GM12873 (cell line): ENCODE results near the gene HEBP1.

Experiments used
- CTCF ChIP-seq: IDR thresholded peaks from 2 replicates; pipeline ENCODE4 v1.5.1; 2012; ENCODE audit warnings: low read depth, mild to moderate bottlenecking, moderate library complexity, low read length, control low read depth; ENCODE audit not compliant: insufficient read depth; ENCODE audit errors: missing control alignments

HEBP1 gene

GRCh38 chr12:12958886-12959285 lies 41.2 kb downstream of the HEBP1 start:
- no peak for TF ChIP-seq CTCF

GRCh38 chr12:12954878-12955625 lies 45.0 kb downstream of the HEBP1 start:
- TF ChIP-seq CTCF = no peak

DNA sequence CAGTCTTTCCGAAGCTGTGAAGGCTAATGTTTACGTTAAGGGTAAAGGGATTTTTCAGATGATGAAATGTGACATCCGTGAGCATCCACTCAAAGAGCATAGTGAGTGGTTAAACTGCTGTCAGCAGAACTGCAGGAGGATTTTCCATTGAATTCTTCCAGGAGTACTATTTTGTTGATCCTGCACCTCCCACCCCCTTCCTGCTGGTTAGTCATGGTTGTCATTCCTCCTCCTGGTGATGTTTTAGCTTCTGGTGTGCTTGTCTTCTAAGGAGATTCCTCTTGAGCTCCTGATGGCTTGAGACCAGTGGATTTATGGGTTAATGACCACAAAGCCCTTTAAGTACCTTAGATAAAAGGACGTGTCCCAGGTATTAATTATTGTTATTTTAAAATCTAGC lies 45.7 kb downstream of the HEBP1 start:
- TF ChIP-seq CTCF = no peak

DNA sequence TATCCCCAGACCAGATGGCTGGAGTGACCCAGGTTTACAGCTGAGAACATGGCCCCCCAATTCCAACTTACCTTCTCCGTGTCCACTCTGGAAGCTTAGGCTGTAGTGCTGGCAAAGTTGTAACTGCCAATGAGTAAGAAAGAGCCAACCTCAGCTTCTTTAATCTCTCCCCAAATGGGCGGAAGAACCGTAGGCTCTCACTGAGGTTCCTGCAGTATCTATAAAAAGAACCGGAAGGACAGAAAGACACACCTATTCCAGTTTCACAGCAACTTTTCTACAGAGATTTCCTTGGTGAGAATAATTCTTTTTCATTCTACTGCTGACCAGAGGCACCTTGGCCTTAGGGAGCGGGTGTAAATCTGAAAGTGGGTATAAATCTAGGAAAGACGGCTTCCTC lies 48.0 kb downstream of the HEBP1 start, which contains the start of gene GPRC5D:
Gene GPRC5D (minus strand): TSS at position 135 of the 400 bp plus-strand sequence. CDS start 1,786 bp downstream, outside the sequence.
- TF ChIP-seq CTCF = no peak

- no peak for TF ChIP-seq CTCF
These were observed 48.6 kb downstream of the HEBP1 start for GRCh38 chr12:12951504-12951903.

DNA sequence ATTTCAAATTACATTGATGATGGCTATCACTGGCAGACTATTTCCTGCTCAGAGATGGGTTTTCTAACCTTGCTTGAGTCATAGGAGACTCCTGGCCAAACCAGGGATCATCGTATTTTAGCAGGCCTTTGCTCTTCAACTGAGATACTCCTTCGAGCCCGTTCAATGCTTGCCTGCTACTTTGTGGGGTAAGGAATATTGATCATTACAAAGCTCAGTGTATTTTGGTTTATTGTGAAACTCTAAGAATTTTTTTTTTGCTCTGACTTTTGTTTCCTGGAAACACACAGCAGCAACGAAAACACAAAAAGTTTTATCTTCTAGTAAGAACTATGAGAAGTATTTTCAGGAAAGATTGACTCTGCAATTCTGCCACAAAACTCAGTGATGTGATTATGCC lies 52.2 kb downstream of the HEBP1 start:
- no peak for TF ChIP-seq CTCF

DNA sequence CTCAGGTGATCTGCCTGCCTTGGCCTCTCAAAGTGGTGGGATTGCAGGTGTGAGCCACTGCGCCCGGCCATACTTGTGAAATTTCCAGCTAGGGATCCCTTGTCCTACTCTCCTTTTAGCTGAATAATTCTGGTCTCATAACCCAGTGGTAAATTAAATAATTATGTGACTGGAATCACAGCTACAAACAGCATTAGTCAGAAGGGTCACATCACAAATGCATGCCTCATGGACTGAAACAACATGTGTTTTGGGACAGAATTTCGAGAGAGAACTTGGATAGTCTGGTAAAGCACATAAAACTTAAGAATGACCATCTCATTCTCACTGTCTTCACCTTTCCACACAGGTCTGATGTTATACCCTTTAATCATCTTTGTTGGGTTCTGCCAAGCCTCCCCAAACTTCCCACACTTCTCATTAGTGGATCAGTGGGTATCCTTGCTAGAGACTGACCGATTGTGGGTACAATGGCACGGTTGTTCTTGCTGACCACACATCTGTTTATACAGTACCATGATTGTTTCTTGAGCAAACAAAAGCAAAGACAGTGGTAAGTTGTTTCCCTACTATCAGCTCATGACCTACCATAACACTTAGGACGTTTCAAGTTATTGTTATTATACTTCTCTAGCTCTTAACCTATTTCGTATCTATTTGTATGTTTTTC lies 53.2 kb downstream of the HEBP1 start:
- TF ChIP-seq CTCF = no peak
